Cardiac muscle cell (in vitro differentiated cells and primary cell): ENCODE results near the gene LPCAT2. TPM values are rescaled to one million over a fixed set of nuclear protein-coding genes. Genes with fewer than 3 reads are reported as not detected.

Experiments used
- DNase-seq, 2 donors: peaks; one replicate each; pipeline versions ENCODE4 v3.0.0 to v3.0.0-alpha.2; 2010 to 2017; ENCODE audit warnings: low read depth in 1 of 2, low spot score in 1 of 2
- H3K27ac ChIP-seq: fragments of 200-600 bp; sonication (generic); 2 replicates; pipeline ENCODE4 v1.5.1; 2016
- H3K27me3 ChIP-seq: fragments of 200-600 bp; sonication (generic); 2 replicates; pipeline ENCODE4 v1.6.0; 2016; ENCODE audit warnings: control low read depth
- H3K36me3 ChIP-seq: fragments of 200-600 bp; sonication (generic); 2 replicates; pipeline ENCODE4 v1.5.1; 2016; ENCODE audit warnings: control low read depth
- H3K4me1 ChIP-seq: fragments of 200-600 bp; sonication (generic); 2 replicates; pipeline ENCODE4 v1.8.1; 2017; ENCODE audit warnings: low read depth, mild to moderate bottlenecking, mixed run types
- H3K4me3 ChIP-seq: fragments of 200-600 bp; sonication (generic); 2 replicates; pipeline ENCODE4 v1.5.1; 2016; ENCODE audit warnings: mild to moderate bottlenecking
- H3K9me3 ChIP-seq: fragments of 200-600 bp; sonication (generic); 2 replicates; pipeline ENCODE4 v1.5.1; 2017; ENCODE audit warnings: low read depth, mild to moderate bottlenecking, control low read depth
- polyA plus RNA-seq: library from polyadenylated mRNA; unstranded; fragments of >200 nt; fragmentation: Nextera tagmentation; extraction: Ambion mirVana; gene quantifications from 2 replicates; pipeline ENCODE4 v1.2.1, GENCODE V29; 2016
- total RNA-seq: library from RNA; depleted of rRNA; stranded (reverse); fragments of >200 nt; gene quantifications from 2 replicates; pipeline ENCODE4 v1.2.3, GENCODE V29; 2016
- TF ChIP-seq, protein P1 (sequence below): IDR thresholded peaks from 2 replicates; pipeline ENCODE4 v1.5.1; 2012; ENCODE audit warnings: low read depth, mild to moderate bottlenecking, low read length

Gene LPCAT2
- total and polyA plus RNA-seq, 2 experiments from 2014 or later, result 4.0 to 6.2 TPM

- Histone ChIP-seq H3K27ac (no peak overlapping the region), H3K27me3 (no peaks in the 10 kb centered on the region), H3K9me3 (no peaks in the 10 kb centered on the region), H3K4me1 (peaks cover 5% of the 10 kb centered on the region), H3K36me3 (no peaks in the 10 kb centered on the region), H3K4me3 (no peak overlapping the region)
- TF ChIP-seq, protein P1, sequence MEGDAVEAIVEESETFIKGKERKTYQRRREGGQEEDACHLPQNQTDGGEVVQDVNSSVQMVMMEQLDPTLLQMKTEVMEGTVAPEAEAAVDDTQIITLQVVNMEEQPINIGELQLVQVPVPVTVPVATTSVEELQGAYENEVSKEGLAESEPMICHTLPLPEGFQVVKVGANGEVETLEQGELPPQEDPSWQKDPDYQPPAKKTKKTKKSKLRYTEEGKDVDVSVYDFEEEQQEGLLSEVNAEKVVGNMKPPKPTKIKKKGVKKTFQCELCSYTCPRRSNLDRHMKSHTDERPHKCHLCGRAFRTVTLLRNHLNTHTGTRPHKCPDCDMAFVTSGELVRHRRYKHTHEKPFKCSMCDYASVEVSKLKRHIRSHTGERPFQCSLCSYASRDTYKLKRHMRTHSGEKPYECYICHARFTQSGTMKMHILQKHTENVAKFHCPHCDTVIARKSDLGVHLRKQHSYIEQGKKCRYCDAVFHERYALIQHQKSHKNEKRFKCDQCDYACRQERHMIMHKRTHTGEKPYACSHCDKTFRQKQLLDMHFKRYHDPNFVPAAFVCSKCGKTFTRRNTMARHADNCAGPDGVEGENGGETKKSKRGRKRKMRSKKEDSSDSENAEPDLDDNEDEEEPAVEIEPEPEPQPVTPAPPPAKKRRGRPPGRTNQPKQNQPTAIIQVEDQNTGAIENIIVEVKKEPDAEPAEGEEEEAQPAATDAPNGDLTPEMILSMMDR, result no peak
- no peak for DNase-seq
Measured at GRCh38 chr16:55565086-55565485, 56.2 kb downstream of the LPCAT2 start.

DNA sequence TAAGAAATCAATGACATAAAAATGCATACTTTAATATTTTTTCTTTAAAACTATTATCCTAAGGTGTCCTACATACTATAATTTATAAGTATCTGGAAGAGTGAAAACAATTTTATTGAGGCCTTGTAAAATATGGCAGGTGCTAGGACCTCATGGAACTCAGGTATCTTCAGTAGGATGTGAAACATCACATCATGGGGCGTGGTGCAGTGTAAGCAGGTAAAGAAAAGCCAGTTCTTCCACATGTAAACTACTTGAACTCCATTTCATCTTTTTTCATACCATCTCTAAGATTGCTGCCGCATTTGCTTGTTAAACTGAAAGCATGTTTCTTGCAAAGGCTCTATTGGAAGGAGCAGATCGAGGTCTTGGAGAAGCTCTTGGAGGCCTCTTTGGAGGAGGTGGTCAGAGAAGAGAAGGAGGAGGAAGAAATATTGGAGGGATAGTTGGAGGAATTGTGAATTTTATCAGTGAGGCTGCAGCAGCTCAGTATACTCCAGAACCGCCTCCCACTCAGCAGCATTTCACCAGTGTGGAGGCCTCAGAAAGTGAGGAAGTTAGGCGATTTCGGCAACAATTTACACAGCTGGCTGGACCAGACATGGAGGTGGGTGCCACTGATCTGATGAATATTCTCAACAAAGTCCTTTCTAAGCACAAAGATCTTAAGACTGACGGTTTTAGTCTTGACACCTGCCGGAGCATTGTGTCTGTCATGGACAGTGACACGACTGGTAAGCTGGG, 57.7 kb downstream of the LPCAT2 start, which contains the start of gene CAPNS2:
TSS of gene CAPNS2 (plus strand) at position 253 of the 744 bp plus-strand sequence. CDS start at position 326, 73 bp downstream.
- no peaks in the 10 kb centered on the region for H3K4me1 ChIP-seq
- H3K27ac ChIP-seq, result no peak within 1 kb of the TSS
- DNase-seq, result no peak
- H3K36me3 ChIP-seq, result no peaks in the 10 kb centered on the region
- TF ChIP-seq, protein P1, result no peak
- no peak within 1 kb of the TSS for H3K4me3 ChIP-seq
- no peaks in the 10 kb centered on the region for H3K27me3 ChIP-seq
- no peaks in the 10 kb centered on the region for H3K9me3 ChIP-seq

DNA sequence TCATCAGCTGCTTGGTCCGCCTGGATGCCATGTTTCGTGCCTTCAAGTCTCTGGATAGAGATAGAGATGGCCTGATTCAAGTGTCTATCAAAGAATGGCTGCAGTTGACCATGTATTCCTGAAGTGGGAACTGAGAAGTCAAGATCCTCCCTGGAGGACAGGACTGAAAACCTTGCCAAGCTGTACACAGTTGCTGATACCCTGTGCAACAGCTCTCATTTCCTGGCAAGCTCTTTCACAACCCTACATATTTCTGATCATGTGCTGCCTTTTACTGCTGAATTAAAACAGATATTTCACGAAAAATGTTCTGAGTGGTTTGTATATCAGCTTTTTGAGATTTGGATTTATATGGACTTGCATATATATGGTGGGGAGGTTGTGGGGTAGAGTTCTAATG, 58.5 kb downstream of the LPCAT2 start:
- peak in 1 of 2 donors; percentile 91 for DNase-seq
- Histone ChIP-seq H3K36me3 (no peaks in the 10 kb centered on the region), H3K4me3 (no peak overlapping the region), H3K4me1 (no peaks in the 10 kb centered on the region), H3K27me3 (no peaks in the 10 kb centered on the region), H3K9me3 (no peaks in the 10 kb centered on the region), H3K27ac (no peak overlapping the region)
- TF ChIP-seq, protein P1, result no peak

GRCh38 chr16:55568207-55568606, 59.3 kb downstream of the LPCAT2 start:
- DNase-seq, result no peak
- no peaks in the 10 kb centered on the region for H3K4me1 ChIP-seq
- no peaks in the 10 kb centered on the region for H3K9me3 ChIP-seq
- no peaks in the 10 kb centered on the region for H3K27me3 ChIP-seq
- H3K4me3 ChIP-seq, result no peak overlapping the region
- H3K27ac ChIP-seq, result no peak overlapping the region
- H3K36me3 ChIP-seq, result no peaks in the 10 kb centered on the region
- TF ChIP-seq, protein P1, result no peak

GRCh38 chr16:55569025-55569424, 60.2 kb downstream of the LPCAT2 start:
- TF ChIP-seq, protein P1, result no peak
- DNase-seq, result peak in 1 of 2 donors; percentile 77
- Histone ChIP-seq H3K4me3 (no peak overlapping the region), H3K9me3 (no peaks in the 10 kb centered on the region), H3K36me3 (no peaks in the 10 kb centered on the region), H3K4me1 (no peaks in the 10 kb centered on the region), H3K27ac (no peak overlapping the region), H3K27me3 (no peaks in the 10 kb centered on the region)
